Measurements from ENCODE around the gene KNCN. TPM values are rescaled to one million over a fixed set of nuclear protein-coding genes. Genes with fewer than 3 reads are reported as not detected.

The KNCN gene
- total and polyA plus RNA-seq, 7 donors = not detected

- Histone ChIP-seq H3K4me3 (no peak overlapping the region), H3K4me1 (peaks cover 0 to 19% (median 14%) of the 10 kb centered on the region in 4 donors), H3K27ac (peak overlapping the region in 3 of 4 donors; percentile 24 to 60 (median 33)), H3K9me3 (no peaks in the 10 kb centered on the region), H3K36me3 (peaks cover 6 to 51% (median 16%) of the 10 kb centered on the region in 4 donors), H3K27me3 (no peaks in the 10 kb centered on the region)
- WGBS, 2 donors = 38 to 73% methylated on average over 14 of the region's 14 CpGs
- intact Hi-C loops (cut with DNase I) = no loop called here
- peak; percentile 73 for DNase-seq
- TF ChIP-seq CTCF (IDR thresholded peaks at IDR 0.05) (no peak), POLR2A (IDR thresholded peaks at IDR 0.05) (no peak), EP300 (IDR thresholded peaks at IDR 0.05) (no peak), POLR2AphosphoS5 (IDR thresholded peaks at IDR 0.05) (no peak)
Measured at GRCh38 chr1:46569884-46570725, 18.7 kb upstream of the KNCN start.

GRCh38 chr1:46569116-46569515 is 17.7 kb upstream of the KNCN start:
- H3K36me3 ChIP-seq = peaks cover 6 to 53% (median 19%) of the 10 kb centered on the region in 4 donors
- no peaks in the 10 kb centered on the region for H3K9me3 ChIP-seq
- H3K27ac ChIP-seq = peak overlapping the region in 3 of 4 donors; percentile 24 to 60 (median 33)
- H3K4me1 ChIP-seq = peaks cover 0 to 19% (median 13%) of the 10 kb centered on the region in 4 donors
- H3K4me3 ChIP-seq = no peak overlapping the region
- TF ChIP-seq CTCF (IDR thresholded peaks at IDR 0.05) (no peak), POLR2A (IDR thresholded peaks at IDR 0.05) (no peak), POLR2AphosphoS5 (IDR thresholded peaks at IDR 0.05) (no peak), EP300 (IDR thresholded peaks at IDR 0.05) (no peak)
- H3K27me3 ChIP-seq = no peaks in the 10 kb centered on the region
- 82 to 89% methylated on average over 4 of the region's 4 CpGs for WGBS, 2 donors
- no peak for DNase-seq
- intact Hi-C loops (cut with DNase I) = no loop called here

GRCh38 chr1:46568461-46568891 is 17.0 kb upstream of the KNCN start:
- H3K36me3 ChIP-seq = peaks cover 6 to 53% (median 19%) of the 10 kb centered on the region in 4 donors

GRCh38 chr1:46563341-46563740 is 11.9 kb upstream of the KNCN start:
- no peak overlapping the region for H3K27ac ChIP-seq
- intact Hi-C loops (cut with DNase I) = no loop called here
- H3K4me1 ChIP-seq = no peaks in the 10 kb centered on the region
- no peaks in the 10 kb centered on the region for H3K27me3 ChIP-seq
- peaks cover 12 to 95% (median 40%) of the 10 kb centered on the region in 4 donors for H3K36me3 ChIP-seq
- TF ChIP-seq POLR2AphosphoS5 (IDR thresholded peaks at IDR 0.05) (no peak), POLR2A (IDR thresholded peaks at IDR 0.05) (no peak), EP300 (IDR thresholded peaks at IDR 0.05) (no peak), CTCF (IDR thresholded peaks at IDR 0.05) (no peak)
- H3K4me3 ChIP-seq = no peak overlapping the region
- whole genome bisulfite sequencing, 2 donors = 89 to 94% methylated on average over 4 of the region's 4 CpGs
- no peak for DNase-seq
- no peaks in the 10 kb centered on the region for H3K9me3 ChIP-seq

More at GRCh38 chr1:46568461-46568891, 17.0 kb upstream of the KNCN start:
- peaks cover 0 to 19% (median 13%) of the 10 kb centered on the region in 4 donors for H3K4me1 ChIP-seq
- no peaks in the 10 kb centered on the region for H3K9me3 ChIP-seq
- H3K27ac ChIP-seq = no peak overlapping the region
- no peak for DNase-seq
- TF ChIP-seq CTCF (IDR thresholded peaks at IDR 0.05) (no peak), POLR2AphosphoS5 (IDR thresholded peaks at IDR 0.05) (no peak), EP300 (IDR thresholded peaks at IDR 0.05) (no peak), POLR2A (IDR thresholded peaks at IDR 0.05) (no peak)
- no peaks in the 10 kb centered on the region for H3K27me3 ChIP-seq
- H3K4me3 ChIP-seq = no peak overlapping the region
- 94 to 97% methylated on average over 6 of the region's 6 CpGs for WGBS, 2 donors
- intact Hi-C loops (cut with DNase I) = no loop called here
